Testis (tissue), 2 donors: ENCODE results near the gene SLC22A31.

Experiments
- CTCF ChIP-seq, 3 experiments: fragments of 450-650 bp in 2 of 3; fragments of 200-600 bp in 1 of 3; sonication (generic) in 1 of 3; IDR thresholded peaks; one replicate each; pipeline ENCODE4 v1.5.1; 2016 to 2019; ENCODE audit warnings: antibody characterized with exemption in 3 of 3, mild to moderate bottlenecking in 2 of 3, moderate library complexity in 1 of 3
- POLR2A ChIP-seq: fragments of 450-650 bp; IDR thresholded peaks from one replicate; pipeline ENCODE4 v1.6.1; 2017; ENCODE audit warnings: antibody characterized with exemption, mild to moderate bottlenecking, moderate library complexity

GRCh38 chr16:89187770-89188392, 12.5 kb downstream of the SLC22A31 start:
- TF ChIP-seq CTCF (IDR thresholded peaks at IDR 0.05) (no peak), POLR2A (no peak)
